Measurements from ENCODE around the gene SYNE4.

The SYNE4 gene

GRCh38 chr19:36014012-36014924 is 5.7 kb upstream of the SYNE4 start, which contains the start of gene ALKBH6 (continued):
- peak; percentile 43; the same call in 1 of the 2 replicates for TF ChIP-seq PRDM4 (tag by site-specific recombination; IDR thresholded peaks at IDR 0.05)
- no peak for TF ChIP-seq ZBTB11 (tag by site-specific recombination; conservative IDR thresholded peaks at IDR 0.05; ENCODE audit: low read depth)
- TF ChIP-seq SCRT2 (tag by site-specific recombination; IDR thresholded peaks at IDR 0.05) = no peak
- no peak for TF ChIP-seq HOXC10 (CRISPR knock-in tag; IDR thresholded peaks at IDR 0.05)
- no peak for TF ChIP-seq RBAK (tag by site-specific recombination; IDR thresholded peaks at IDR 0.05)
- TF ChIP-seq ZNF239 (tag by site-specific recombination; IDR thresholded peaks at IDR 0.05) = 0 out of 2 replicates have a peak, but pooled peaks have one; percentile 16
- no peak for TF ChIP-seq PBX3 (CRISPR knock-in tag; IDR thresholded peaks at IDR 0.05)
- no peak for TF ChIP-seq ZNF837 (tag by site-specific recombination; IDR thresholded peaks at IDR 0.05)
- TF ChIP-seq REST (tag by site-specific recombination; IDR thresholded peaks at IDR 0.05) = peak; percentile 99
- peak; percentile 76 for TF ChIP-seq ZXDB (tag by site-specific recombination; IDR thresholded peaks at IDR 0.05)
- TF ChIP-seq SCRT1 (tag by site-specific recombination; IDR thresholded peaks at IDR 0.05; ENCODE audit: borderline replicate concordance) = no peak
- no peak for TF ChIP-seq ZNF202 (tag by site-specific recombination; IDR thresholded peaks at IDR 0.05; ENCODE audit: borderline replicate concordance)
- no peak for TF ChIP-seq ZNF626 (tag by site-specific recombination; IDR thresholded peaks at IDR 0.05)
- TF ChIP-seq ZNF449 (tag by site-specific recombination; IDR thresholded peaks at IDR 0.05) = no peak
- no peak; the same call in 1 of the 2 replicates for TF ChIP-seq ZNF610 (tag by site-specific recombination; IDR thresholded peaks at IDR 0.05; ENCODE audit: borderline replicate concordance)
- TF ChIP-seq ZSCAN30 (tag by site-specific recombination; IDR thresholded peaks at IDR 0.05) = peak; percentile 85
- no peak for TF ChIP-seq ZNF223 (tag by site-specific recombination; IDR thresholded peaks at IDR 0.05)
- no peak for TF ChIP-seq ZNF184 (tag by site-specific recombination; IDR thresholded peaks at IDR 0.05)
- peak; percentile 79; the same call in 1 of the 2 replicates for TF ChIP-seq ZFP69B (tag by site-specific recombination; IDR thresholded peaks at IDR 0.05)
- TF ChIP-seq ZNF544 (tag by site-specific recombination; IDR thresholded peaks at IDR 0.05) = no peak
- TF ChIP-seq FEZF1 (tag by site-specific recombination; IDR thresholded peaks at IDR 0.05) = no peak
- no peak; the same call in 1 of the 2 replicates for TF ChIP-seq ZNF76 (tag by site-specific recombination; IDR thresholded peaks at IDR 0.05; ENCODE audit: borderline replicate concordance, low read depth)
- no peak for TF ChIP-seq ZNF830 (tag by site-specific recombination; IDR thresholded peaks at IDR 0.05; ENCODE audit: low read depth)
- TF ChIP-seq ZBTB48 (tag by site-specific recombination; IDR thresholded peaks at IDR 0.05) = peak; percentile 69
- TF ChIP-seq ZNF426 (tag by site-specific recombination; IDR thresholded peaks at IDR 0.05) = no peak
- TF ChIP-seq ZNF423 (tag by site-specific recombination; IDR thresholded peaks at IDR 0.05) = 0 out of 2 replicates have a peak, but pooled peaks have one; percentile 26
- peak; percentile 88 for TF ChIP-seq ZIC2 (tag by site-specific recombination; IDR thresholded peaks at IDR 0.05)

Data from HEK293 (cell line).